H1 (cell line): Measurements from ENCODE around the gene ZGRF1. TPM values are rescaled to one million over a fixed set of nuclear protein-coding genes. Genes with fewer than 3 reads are reported as not detected.

Experiments used
- EGR1 ChIP-seq: IDR thresholded peaks from 2 replicates; pipeline ENCODE4 v1.6.1; 2011; ENCODE audit warnings: low read depth, low read length, borderline replicate concordance
- HDAC2 ChIP-seq, 2 experiments: fragments of 300-600 bp in 1 of 2; sonication (generic) in 1 of 2; IDR thresholded peaks; 2 replicates each; pipeline ENCODE4 v1.6.1; 2011 to 2012; ENCODE audit warnings: low read depth in 2 of 2, low read length in 2 of 2, mild to moderate bottlenecking in 2 of 2, moderate library complexity in 2 of 2, borderline replicate concordance in 1 of 2, inconsistent platforms in 1 of 2
- RNF2 ChIP-seq: fragments of 200-900, 300-1000 bp; sonication (generic); IDR thresholded peaks from 2 replicates; pipeline ENCODE4 v1.7.1; 2016; ENCODE audit warnings: borderline replicate concordance, low read depth, mild to moderate bottlenecking, antibody characterized with exemption, low read length; ENCODE audit not compliant: poor library complexity, severe bottlenecking; ENCODE audit errors: missing control alignments
- TAF7 ChIP-seq: optimal IDR thresholded peaks from 2 replicates; pipeline ENCODE3; 2011; ENCODE audit warnings: low read depth, mild to moderate bottlenecking, inconsistent platforms, low read length, moderate library complexity, borderline replicate concordance
- YY1 ChIP-seq: IDR thresholded peaks from 2 replicates; pipeline ENCODE4 v1.6.1; 2011; ENCODE audit warnings: low read depth, mild to moderate bottlenecking, low read length
- polyA plus RNA-seq, 7 experiments: library from polyadenylated mRNA; depleted of rRNA in 3 of 7; stranded (reverse) in 5 of 7; unstranded in 2 of 7; fragments of >200 nt in 5 of 7; fragments of 200-250 nt in 2 of 7; gene quantifications; 1 replicate in 5 of 7; 2 replicates in 1 of 7; 4 replicates in 1 of 7; pipeline versions ENCODE4 v1.2.1 to v1.2.3, GENCODE V29; 2011 to 2013; ENCODE audit warnings: missing spikeins in 2 of 7, mixed read lengths in 2 of 7
- total RNA-seq: library from RNA; stranded (reverse); fragmentation: NEBNext Ultra II Directional; extraction: Animal tissue kit (Norgen Biotek cat#: 25700); gene quantifications from 2 replicates; pipeline ENCODE4 v1.2.1, GENCODE V29; 2021
- TF ChIP-seq, protein P1 (sequence below): fragments of 300-600 bp; sonication (generic); IDR thresholded peaks from 2 replicates; pipeline ENCODE4 v1.7.1; 2012; ENCODE audit warnings: low read length, moderate library complexity, mild to moderate bottlenecking, inconsistent platforms; ENCODE audit not compliant: insufficient replicate concordance
- TF ChIP-seq, protein P2 (sequence below): IDR thresholded peaks from 2 replicates; pipeline ENCODE4 v1.6.1; 2012; ENCODE audit warnings: low read length, inconsistent platforms

ZGRF1 gene
- total and polyA plus RNA-seq, 2 of the 8 experiments (the other 6 are each of a cell fraction or from before 2014, with no cell fraction given), result 12.0 to 44.6 TPM

DNA sequence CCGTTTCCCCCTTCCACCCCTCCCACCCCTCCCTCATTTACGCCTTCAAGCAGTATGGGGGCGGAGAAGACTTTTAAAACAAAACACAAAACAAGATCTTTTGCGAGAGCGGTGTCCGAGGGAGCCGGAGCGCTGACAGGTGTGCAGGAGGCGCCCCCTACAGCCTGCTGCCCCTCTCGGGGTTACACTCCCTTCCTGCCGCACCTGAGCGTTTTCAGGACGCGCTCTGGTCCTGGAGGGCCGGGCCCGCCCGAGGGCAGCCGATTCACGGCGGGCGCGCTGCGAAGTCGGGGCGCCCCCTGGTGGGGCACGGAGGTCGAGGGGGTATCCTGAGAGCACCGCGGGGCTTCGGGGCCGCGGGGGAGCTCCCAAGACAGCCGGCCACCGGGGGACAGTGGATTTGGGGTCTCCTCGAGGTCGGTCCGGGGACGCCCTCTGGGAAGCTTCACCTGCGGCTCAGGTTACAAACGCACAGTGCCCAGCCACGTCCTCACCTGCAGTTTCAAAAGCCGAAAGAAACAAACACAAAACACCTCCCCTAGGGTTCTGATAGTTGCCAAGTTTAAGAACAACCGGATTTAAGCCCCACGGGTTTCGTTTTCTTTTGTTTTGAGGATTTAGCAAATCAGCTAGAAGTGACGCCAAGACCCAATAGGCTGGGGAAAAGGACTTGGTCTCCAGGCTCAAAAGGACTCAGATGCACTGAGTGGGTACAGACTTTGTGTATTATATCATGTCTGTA is 112.8 kb downstream of the ZGRF1 start (continued):
- TF ChIP-seq, protein P1, sequence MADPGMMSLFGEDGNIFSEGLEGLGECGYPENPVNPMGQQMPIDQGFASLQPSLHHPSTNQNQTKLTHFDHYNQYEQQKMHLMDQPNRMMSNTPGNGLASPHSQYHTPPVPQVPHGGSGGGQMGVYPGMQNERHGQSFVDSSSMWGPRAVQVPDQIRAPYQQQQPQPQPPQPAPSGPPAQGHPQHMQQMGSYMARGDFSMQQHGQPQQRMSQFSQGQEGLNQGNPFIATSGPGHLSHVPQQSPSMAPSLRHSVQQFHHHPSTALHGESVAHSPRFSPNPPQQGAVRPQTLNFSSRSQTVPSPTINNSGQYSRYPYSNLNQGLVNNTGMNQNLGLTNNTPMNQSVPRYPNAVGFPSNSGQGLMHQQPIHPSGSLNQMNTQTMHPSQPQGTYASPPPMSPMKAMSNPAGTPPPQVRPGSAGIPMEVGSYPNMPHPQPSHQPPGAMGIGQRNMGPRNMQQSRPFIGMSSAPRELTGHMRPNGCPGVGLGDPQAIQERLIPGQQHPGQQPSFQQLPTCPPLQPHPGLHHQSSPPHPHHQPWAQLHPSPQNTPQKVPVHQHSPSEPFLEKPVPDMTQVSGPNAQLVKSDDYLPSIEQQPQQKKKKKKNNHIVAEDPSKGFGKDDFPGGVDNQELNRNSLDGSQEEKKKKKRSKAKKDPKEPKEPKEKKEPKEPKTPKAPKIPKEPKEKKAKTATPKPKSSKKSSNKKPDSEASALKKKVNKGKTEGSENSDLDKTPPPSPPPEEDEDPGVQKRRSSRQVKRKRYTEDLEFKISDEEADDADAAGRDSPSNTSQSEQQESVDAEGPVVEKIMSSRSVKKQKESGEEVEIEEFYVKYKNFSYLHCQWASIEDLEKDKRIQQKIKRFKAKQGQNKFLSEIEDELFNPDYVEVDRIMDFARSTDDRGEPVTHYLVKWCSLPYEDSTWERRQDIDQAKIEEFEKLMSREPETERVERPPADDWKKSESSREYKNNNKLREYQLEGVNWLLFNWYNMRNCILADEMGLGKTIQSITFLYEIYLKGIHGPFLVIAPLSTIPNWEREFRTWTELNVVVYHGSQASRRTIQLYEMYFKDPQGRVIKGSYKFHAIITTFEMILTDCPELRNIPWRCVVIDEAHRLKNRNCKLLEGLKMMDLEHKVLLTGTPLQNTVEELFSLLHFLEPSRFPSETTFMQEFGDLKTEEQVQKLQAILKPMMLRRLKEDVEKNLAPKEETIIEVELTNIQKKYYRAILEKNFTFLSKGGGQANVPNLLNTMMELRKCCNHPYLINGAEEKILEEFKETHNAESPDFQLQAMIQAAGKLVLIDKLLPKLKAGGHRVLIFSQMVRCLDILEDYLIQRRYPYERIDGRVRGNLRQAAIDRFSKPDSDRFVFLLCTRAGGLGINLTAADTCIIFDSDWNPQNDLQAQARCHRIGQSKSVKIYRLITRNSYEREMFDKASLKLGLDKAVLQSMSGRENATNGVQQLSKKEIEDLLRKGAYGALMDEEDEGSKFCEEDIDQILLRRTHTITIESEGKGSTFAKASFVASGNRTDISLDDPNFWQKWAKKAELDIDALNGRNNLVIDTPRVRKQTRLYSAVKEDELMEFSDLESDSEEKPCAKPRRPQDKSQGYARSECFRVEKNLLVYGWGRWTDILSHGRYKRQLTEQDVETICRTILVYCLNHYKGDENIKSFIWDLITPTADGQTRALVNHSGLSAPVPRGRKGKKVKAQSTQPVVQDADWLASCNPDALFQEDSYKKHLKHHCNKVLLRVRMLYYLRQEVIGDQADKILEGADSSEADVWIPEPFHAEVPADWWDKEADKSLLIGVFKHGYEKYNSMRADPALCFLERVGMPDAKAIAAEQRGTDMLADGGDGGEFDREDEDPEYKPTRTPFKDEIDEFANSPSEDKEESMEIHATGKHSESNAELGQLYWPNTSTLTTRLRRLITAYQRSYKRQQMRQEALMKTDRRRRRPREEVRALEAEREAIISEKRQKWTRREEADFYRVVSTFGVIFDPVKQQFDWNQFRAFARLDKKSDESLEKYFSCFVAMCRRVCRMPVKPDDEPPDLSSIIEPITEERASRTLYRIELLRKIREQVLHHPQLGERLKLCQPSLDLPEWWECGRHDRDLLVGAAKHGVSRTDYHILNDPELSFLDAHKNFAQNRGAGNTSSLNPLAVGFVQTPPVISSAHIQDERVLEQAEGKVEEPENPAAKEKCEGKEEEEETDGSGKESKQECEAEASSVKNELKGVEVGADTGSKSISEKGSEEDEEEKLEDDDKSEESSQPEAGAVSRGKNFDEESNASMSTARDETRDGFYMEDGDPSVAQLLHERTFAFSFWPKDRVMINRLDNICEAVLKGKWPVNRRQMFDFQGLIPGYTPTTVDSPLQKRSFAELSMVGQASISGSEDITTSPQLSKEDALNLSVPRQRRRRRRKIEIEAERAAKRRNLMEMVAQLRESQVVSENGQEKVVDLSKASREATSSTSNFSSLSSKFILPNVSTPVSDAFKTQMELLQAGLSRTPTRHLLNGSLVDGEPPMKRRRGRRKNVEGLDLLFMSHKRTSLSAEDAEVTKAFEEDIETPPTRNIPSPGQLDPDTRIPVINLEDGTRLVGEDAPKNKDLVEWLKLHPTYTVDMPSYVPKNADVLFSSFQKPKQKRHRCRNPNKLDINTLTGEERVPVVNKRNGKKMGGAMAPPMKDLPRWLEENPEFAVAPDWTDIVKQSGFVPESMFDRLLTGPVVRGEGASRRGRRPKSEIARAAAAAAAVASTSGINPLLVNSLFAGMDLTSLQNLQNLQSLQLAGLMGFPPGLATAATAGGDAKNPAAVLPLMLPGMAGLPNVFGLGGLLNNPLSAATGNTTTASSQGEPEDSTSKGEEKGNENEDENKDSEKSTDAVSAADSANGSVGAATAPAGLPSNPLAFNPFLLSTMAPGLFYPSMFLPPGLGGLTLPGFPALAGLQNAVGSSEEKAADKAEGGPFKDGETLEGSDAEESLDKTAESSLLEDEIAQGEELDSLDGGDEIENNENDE, result peak; percentile 63
- TF ChIP-seq TAF7, result peak; percentile 77
- TF ChIP-seq RNF2, result no peak
- TF ChIP-seq HDAC2 (IDR thresholded peaks at IDR 0.05; ENCODE audit: borderline replicate concordance in 1 of 2, low read depth in 2 of 2, low read length in 2 of 2), result peak in 1 of 2 experiments; percentile 74; a peak in 1 of 4 replicates
- TF ChIP-seq YY1, result peak; percentile 48; the same call in 1 of the 2 replicates
- TF ChIP-seq EGR1, result peak; percentile 52; the same call in 1 of the 2 replicates
- TF ChIP-seq, protein P2, sequence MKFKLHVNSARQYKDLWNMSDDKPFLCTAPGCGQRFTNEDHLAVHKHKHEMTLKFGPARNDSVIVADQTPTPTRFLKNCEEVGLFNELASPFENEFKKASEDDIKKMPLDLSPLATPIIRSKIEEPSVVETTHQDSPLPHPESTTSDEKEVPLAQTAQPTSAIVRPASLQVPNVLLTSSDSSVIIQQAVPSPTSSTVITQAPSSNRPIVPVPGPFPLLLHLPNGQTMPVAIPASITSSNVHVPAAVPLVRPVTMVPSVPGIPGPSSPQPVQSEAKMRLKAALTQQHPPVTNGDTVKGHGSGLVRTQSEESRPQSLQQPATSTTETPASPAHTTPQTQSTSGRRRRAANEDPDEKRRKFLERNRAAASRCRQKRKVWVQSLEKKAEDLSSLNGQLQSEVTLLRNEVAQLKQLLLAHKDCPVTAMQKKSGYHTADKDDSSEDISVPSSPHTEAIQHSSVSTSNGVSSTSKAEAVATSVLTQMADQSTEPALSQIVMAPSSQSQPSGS, result no peak
